GM06990 (cell line): ENCODE measurements around the gene SORBS1.

Source experiments
- DNase-seq: peaks from one replicate; pipeline ENCODE4 v3.0.0-alpha.2; 2011; ENCODE audit not compliant: insufficient read length; ENCODE audit errors: extremely low read depth
- H3K27me3 ChIP-seq: replicated peaks from 2 replicates; pipeline ENCODE4 v1.6.0; 2011; ENCODE audit warnings: low read length; ENCODE audit not compliant: control insufficient read depth, insufficient read depth
- H3K36me3 ChIP-seq: 2 replicates; pipeline ENCODE4 v1.5.1; 2011; ENCODE audit warnings: low read length; ENCODE audit not compliant: control insufficient read depth, insufficient read depth
- H3K4me3 ChIP-seq: replicated peaks from 2 replicates; pipeline ENCODE4 v1.5.1; 2011; ENCODE audit warnings: low read depth, mild to moderate bottlenecking, control low read depth, low read length
- TF ChIP-seq, protein P1 (sequence below): IDR thresholded peaks from 2 replicates; pipeline ENCODE4 v1.5.1; 2011; ENCODE audit warnings: low read length, control low read depth, mild to moderate bottlenecking, inconsistent platforms; ENCODE audit not compliant: insufficient read depth, poor library complexity, severe bottlenecking

Gene SORBS1

DNA sequence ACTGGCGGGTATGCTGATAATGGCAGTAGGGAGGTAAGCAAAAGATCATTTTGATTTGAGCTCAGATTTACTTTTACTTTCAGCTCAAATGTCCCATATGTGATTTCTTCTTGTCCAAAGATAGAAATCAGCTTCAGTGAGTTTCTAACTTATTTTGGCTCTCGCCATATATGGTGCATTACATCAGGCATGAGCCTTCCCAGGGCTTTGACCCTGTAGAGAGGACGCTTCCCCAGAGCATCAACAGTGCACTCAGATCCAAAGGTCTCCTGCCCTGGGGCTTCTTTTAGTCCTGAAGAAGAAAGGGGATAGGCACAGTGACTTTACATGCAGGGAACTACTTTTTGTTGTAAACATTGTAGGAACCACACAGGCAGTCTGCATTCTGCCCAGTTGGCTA lies 141.8 kb downstream of the SORBS1 start:
- Histone ChIP-seq H3K36me3 (no peaks in the 10 kb centered on the region), H3K27me3 (no peaks in the 10 kb centered on the region), H3K4me3 (no peak overlapping the region)
- TF ChIP-seq, protein P1, sequence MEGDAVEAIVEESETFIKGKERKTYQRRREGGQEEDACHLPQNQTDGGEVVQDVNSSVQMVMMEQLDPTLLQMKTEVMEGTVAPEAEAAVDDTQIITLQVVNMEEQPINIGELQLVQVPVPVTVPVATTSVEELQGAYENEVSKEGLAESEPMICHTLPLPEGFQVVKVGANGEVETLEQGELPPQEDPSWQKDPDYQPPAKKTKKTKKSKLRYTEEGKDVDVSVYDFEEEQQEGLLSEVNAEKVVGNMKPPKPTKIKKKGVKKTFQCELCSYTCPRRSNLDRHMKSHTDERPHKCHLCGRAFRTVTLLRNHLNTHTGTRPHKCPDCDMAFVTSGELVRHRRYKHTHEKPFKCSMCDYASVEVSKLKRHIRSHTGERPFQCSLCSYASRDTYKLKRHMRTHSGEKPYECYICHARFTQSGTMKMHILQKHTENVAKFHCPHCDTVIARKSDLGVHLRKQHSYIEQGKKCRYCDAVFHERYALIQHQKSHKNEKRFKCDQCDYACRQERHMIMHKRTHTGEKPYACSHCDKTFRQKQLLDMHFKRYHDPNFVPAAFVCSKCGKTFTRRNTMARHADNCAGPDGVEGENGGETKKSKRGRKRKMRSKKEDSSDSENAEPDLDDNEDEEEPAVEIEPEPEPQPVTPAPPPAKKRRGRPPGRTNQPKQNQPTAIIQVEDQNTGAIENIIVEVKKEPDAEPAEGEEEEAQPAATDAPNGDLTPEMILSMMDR, result no peak
- no peak for DNase-seq

DNA sequence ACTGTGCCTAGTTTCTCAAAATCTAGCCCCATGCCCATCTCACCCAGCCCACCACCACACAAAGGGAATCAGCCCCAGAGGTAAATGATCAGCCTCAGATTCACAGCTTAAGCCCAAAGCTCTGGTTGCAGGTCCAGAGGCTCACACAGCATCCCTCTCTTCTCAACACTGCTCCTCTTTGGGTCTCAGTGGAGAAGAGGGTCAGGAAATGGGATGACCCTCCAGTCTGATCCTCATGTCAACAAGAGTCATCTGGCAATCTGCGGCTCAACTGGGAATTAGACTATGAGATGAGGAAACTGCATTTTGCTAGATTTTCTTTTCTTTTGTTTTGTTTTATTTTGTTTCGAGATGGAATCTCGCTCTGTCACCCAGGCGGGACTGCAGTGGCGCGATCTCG lies 144.2 kb downstream of the SORBS1 start:
- no peaks in the 10 kb centered on the region for H3K27me3 ChIP-seq

DNA sequence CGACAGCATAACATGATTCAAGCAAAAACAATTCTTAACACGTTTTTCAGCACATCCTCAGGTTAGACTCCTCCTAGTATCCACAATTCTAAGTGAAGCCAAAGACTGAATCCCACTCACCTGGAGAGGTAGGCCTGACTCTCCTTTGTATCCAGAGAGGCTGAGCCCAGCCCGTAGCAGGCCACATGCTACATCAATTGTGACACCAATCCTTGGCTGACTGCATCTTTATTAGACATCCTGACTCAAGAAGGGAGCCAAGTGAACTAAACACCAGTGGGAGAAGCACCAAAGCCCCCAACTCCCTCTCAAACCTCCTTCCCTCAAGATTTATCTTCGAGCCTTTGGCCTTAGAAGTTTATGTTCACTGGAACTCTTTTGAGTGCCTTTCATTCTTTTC lies 144.9 kb downstream of the SORBS1 start:
- no peaks in the 10 kb centered on the region for H3K36me3 ChIP-seq
- TF ChIP-seq, protein P1, result no peak
- no peaks in the 10 kb centered on the region for H3K27me3 ChIP-seq
- no peak overlapping the region for H3K4me3 ChIP-seq
- no peak for DNase-seq

More for the DNA sequence above, 144.2 kb downstream of the SORBS1 start:
- Histone ChIP-seq H3K36me3 (no peaks in the 10 kb centered on the region), H3K4me3 (no peak overlapping the region)
- no peak for DNase-seq
- TF ChIP-seq, protein P1, result no peak

DNA sequence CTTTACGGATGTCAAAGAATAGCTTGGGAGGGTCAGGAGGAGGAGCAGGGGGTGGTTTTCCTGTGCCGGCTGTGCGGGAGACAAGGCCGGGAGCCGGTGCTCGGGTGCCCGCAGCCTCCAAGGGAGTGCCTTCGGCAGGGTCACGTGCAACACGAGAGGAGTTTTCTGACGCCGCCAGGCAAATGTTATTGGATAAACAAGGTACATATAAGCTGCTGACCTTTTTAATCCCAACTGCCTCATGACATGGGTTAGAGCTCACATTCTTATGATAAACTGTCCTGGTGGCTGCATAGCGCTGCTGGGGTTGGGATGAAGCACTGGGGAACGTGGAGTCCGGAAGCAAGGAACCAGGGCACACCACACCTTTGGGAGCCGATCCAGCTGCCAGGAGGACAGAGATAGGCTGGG lies 145.5 kb downstream of the SORBS1 start:
- TF ChIP-seq, protein P1, result no peak
- no peak overlapping the region for H3K4me3 ChIP-seq
- no peak for DNase-seq
- no peaks in the 10 kb centered on the region for H3K27me3 ChIP-seq
- H3K36me3 ChIP-seq, result no peaks in the 10 kb centered on the region

DNA sequence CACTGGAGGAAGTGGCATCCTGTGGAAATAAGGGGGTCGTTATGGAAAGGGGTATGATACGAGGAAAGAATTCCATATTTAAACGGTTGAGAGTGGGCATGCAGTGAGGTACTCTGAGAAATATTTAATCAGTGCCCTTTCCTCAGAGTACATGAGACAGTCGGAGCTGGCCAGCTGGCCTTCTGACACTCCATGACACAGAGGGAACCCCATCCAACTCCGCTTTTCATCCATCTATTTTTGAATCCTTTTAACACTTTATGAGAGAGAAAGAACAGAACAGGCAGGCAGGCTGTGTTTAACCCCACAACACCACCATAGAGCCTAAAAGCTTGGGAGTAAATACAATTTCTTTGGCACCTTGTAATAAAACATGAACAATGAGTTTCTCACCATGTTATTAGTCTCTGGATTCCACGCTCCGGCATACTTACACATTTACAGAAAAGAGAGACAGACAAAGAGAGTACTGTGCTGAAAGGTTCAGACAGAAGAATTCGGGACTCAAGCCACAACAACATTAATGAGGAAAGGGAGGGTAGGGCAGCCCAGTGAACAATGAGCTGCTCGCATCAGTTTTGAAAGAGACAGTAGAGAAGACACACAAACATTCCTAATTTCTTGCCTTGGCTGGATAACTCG lies 146.2 kb downstream of the SORBS1 start:
- H3K27me3 ChIP-seq, result no peaks in the 10 kb centered on the region
- TF ChIP-seq, protein P1, result no peak
- H3K36me3 ChIP-seq, result no peaks in the 10 kb centered on the region
- no peak for DNase-seq
- H3K4me3 ChIP-seq, result no peak overlapping the region
